Upper lobe of left lung (tissue), 6 donors: ENCODE data around the gene LRRC46. TPM values are rescaled to one million over a fixed set of nuclear protein-coding genes. Genes with fewer than 3 reads are reported as not detected.

ENCODE experiments used
- ATAC-seq, 2 donors: fragments of 200-7000 bp; cut with Tn5 transposase; one replicate each; pipeline ENCODE4 v1.9.1; 2022; ENCODE audit warnings: mild to moderate bottlenecking in 2 of 2, moderate library complexity in 2 of 2; ENCODE audit not compliant: low FRiP score in 2 of 2
- DNase-seq, 2 donors: peaks; one replicate each; pipeline ENCODE4 v3.0.0-alpha.2; 2019 to 2020
- H3K27ac ChIP-seq, 4 donors: fragments of 200-600 bp; sonication (generic); one replicate each; pipeline ENCODE4 v1.5.1; 2016 to 2019
- H3K27me3 ChIP-seq, 4 donors: fragments of 200-600 bp; sonication (generic); one replicate each; pipeline ENCODE4 v1.5.1; 2017 to 2019
- H3K36me3 ChIP-seq, 4 donors: fragments of 200-600 bp; sonication (generic); one replicate each; pipeline ENCODE4 v1.5.1; 2016 to 2019
- H3K4me1 ChIP-seq, 4 donors: fragments of 200-600 bp; sonication (generic); one replicate each; pipeline ENCODE4 v1.5.1; 2018 to 2019
- H3K4me3 ChIP-seq, 4 donors: fragments of 200-600 bp; sonication (generic); one replicate each; pipeline ENCODE4 v1.5.1; 2017 to 2019; ENCODE audit warnings: mild to moderate bottlenecking in 2 of 4, moderate library complexity in 1 of 4
- H3K9me3 ChIP-seq, 4 donors: fragments of 200-600 bp; sonication (generic); one replicate each; pipeline ENCODE4 v1.5.1; 2018 to 2019
- CTCF ChIP-seq, 6 experiments: fragments of 450-650 bp in 4 of 6; fragments of 200-600 bp in 2 of 6; sonication (generic) in 2 of 6; IDR thresholded peaks; one replicate each; pipeline ENCODE4 v1.5.1; 2016 to 2019; ENCODE audit warnings: antibody characterized with exemption in 6 of 6
- EP300 ChIP-seq, 4 donors: sonication (generic); formaldehyde crosslinking; IDR thresholded peaks; one replicate each; pipeline ENCODE4 v1.5.1; 2017; ENCODE audit warnings: antibody characterized with exemption in 4 of 4, control low read depth in 2 of 4
- POLR2A ChIP-seq, 4 donors: fragments of 450-650 bp; IDR thresholded peaks; one replicate each; pipeline ENCODE4 v1.5.1; 2016 to 2017; ENCODE audit warnings: antibody characterized with exemption in 4 of 4, mild to moderate bottlenecking in 2 of 4
- POLR2AphosphoS5 ChIP-seq, 2 donors: sonication (generic); formaldehyde crosslinking; IDR thresholded peaks; one replicate each; pipeline ENCODE4 v1.5.1; 2017; ENCODE audit warnings: antibody characterized with exemption in 2 of 2
- WGBS, 2 donors: methylation state at CpG; one replicate each; pipeline ENCODE4 v1.1.5; 2017 to 2018; 5-methylcytosine and 5-hydroxymethylcytosine counted together
- total RNA-seq, 6 donors: library from RNA; depleted of rRNA in 4 of 6; stranded (reverse); fragments of >200 nt in 4 of 6; gene quantifications; one replicate each; pipeline versions ENCODE4 v1.1.0 to v1.2.1, GENCODE V29; 2016 to 2021
- donor health status: DM: no; HTN: no; CAD: no; lungs with moderate emphysema.
- donor health status: DM: no; HTN: yes; CAD: no; lungs with severe emphysema.

Gene LRRC46
- total RNA-seq, 6 donors from 2014 or later = 0.49 to 23.5 (median 9.1) TPM

DNA sequence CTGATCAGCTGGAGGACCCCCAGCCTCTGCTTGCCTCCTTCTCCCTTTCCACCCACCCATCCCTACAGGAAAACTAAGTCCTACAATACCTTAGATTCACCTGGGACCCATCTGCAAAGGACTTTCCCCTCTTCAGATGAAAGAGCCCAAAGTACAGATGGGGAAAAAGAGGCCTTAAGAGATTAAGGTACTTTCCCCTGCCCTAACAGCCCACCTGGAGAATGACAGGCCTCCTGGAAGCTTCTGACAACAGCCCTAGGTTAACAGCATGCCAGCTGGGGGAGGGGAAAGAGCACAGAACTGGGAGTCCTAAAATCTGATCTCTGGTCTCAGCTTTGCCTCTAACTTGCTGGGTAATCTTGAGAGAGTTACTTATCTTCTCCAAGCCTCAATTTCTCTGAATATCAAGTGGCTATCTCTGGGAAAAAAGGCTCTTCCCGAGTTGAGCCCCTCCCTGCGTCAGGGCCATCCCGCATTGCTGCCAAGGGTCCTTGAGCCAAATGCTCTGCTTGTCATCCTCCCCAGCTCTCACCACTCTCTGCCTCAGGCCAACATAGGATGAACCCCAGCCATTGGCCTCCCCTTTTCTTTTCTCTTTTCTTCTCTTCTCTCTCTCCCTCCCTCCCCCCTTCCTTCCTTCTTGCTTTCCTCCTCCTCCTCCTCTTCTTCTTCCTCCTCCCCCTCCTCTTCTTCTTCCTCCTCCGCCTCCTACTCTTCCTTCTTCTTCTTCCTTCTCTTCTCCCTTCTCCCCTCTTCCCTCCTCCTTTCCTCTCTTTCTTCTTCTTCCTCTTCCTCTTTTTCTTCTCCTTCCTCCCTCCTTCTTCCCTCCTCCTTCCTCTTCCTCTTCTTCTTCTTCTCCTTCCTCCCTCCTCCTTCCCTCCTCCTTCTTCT, 42.0 kb downstream of the LRRC46 start:
- DNase-seq = no peak
- Histone ChIP-seq H3K9me3 (no peaks in the 10 kb centered on the region), H3K4me1 (peaks cover 0 to 18% (median 9%) of the 10 kb centered on the region in 4 donors), H3K27ac (no peak overlapping the region), H3K36me3 (no peaks in the 10 kb centered on the region), H3K4me3 (no peak overlapping the region), H3K27me3 (peaks cover 0 to 7% (median 0%) of the 10 kb centered on the region in 4 donors)
- TF ChIP-seq EP300 (IDR thresholded peaks at IDR 0.05) (no peak), POLR2AphosphoS5 (IDR thresholded peaks at IDR 0.05) (no peak), CTCF (IDR thresholded peaks at IDR 0.05) (no peak), POLR2A (IDR thresholded peaks at IDR 0.05) (no peak)
- WGBS, 2 donors = 74 to 75% methylated on average over 4 of the region's 4 CpGs
- ATAC-seq = no peak

DNA sequence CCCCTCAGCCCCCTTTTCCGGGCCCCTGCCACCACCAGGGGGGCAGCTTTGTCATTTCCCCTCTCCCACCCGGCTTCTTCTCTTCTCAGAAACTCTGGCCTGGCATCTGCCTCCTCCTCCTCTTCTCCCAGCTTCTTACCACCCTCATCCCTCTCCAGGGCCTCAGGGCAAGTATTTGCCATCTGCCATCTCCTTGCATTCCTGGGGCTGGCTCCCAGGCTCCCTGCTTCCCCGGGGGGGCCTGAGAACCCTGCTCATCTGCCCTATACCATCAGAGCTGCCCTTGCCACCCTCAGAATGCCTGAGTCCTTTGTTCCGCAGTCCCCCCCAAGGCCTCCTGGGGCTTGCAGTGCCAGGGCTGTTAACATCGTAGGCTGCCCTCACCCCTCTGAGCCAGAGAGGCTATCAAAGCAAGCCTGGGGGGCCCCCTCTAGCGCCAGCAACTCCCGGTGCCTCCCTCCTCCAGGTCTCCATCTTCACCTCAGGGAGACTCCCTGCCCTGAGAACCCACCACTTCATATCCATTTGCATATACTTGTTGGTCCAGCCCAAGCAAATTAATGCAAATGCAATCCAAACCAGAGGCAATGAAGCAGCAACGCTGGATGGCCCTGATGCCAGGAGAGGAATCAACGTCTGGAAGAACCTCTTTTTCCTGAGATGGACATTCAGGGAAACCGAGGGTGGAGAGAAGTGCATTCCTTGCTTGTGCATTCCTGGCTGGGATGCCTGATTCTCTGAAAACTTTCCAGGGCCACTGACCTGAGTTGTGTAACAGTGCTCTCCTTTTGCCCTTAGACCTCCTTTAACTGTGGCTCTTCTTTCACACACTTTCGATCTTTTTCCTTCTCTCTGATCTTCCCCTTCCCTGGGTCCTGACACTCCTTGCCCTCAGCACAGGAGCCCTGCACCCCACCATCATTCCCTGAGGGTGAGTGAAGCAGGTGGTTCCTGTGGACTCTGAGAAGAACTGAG, 43.8 kb downstream of the LRRC46 start:
- TF ChIP-seq CTCF (IDR thresholded peaks at IDR 0.05) (no peak), POLR2AphosphoS5 (IDR thresholded peaks at IDR 0.05) (no peak), POLR2A (IDR thresholded peaks at IDR 0.05) (no peak), EP300 (IDR thresholded peaks at IDR 0.05) (no peak)
- Histone ChIP-seq H3K9me3 (no peaks in the 10 kb centered on the region), H3K4me3 (no peak overlapping the region), H3K4me1 (peaks cover 0 to 18% (median 9%) of the 10 kb centered on the region in 4 donors), H3K27me3 (peaks cover 0 to 7% (median 0%) of the 10 kb centered on the region in 4 donors), H3K36me3 (no peaks in the 10 kb centered on the region), H3K27ac (no peak overlapping the region)
- ATAC-seq (no peak), DNase-seq (no peak)
- WGBS, 2 donors = 61 to 64% methylated on average over 10 to 11 of the region's 11 CpGs

DNA sequence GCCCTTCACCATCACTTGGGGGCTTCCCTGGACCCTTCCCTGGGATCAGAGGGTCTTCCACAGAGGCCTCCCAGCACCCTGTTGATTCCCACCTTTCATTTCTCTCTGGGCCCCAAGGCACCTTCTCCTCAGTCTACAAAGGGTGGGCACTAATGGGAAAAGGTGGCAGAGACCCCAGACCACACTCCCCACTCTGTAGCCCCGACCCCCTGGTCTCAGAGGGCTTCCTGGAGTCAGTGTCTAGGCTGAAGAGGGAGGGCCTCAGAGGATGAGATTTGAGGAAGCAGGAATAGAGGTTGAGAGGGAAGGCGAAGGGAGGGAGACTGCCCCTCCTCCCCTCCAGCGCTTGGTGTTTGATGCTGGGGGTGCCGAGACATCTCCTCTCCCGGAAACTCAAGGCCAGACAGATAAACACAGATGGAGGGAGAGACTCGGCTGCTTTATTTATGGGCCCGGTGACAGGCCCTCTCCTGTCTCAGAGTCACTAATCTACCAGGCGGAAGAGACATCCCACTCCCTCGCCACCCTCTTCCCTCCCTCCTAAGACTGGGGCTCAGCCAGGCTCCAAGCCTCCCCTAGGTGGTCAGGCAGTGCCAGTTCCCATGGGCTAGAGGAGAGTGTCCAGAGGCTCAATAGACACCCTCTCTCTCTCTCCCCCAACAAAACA, 46.0 kb downstream of the LRRC46 start:
- DNase-seq (no peak), ATAC-seq (no peak)
- peak overlapping the region in 2 of 4 donors; percentile 38 to 55 for H3K27ac ChIP-seq
- no peaks in the 10 kb centered on the region for H3K36me3 ChIP-seq
- peaks cover 5 to 25% (median 17%) of the 10 kb centered on the region in 4 donors for H3K4me1 ChIP-seq
- peaks cover 0 to 3% (median 0%) of the 10 kb centered on the region in 4 donors for H3K27me3 ChIP-seq
- H3K4me3 ChIP-seq = no peak overlapping the region
- no peak for TF ChIP-seq CTCF (IDR thresholded peaks at IDR 0.05)
- no peak for TF ChIP-seq POLR2A (IDR thresholded peaks at IDR 0.05)
- no peaks in the 10 kb centered on the region for H3K9me3 ChIP-seq
- 43 to 60% methylated on average over 9 of the region's 9 CpGs for WGBS, 2 donors

GRCh38 chr17:47878203-47879027, 46.9 kb downstream of the LRRC46 start:
- Histone ChIP-seq H3K27me3 (no peaks in the 10 kb centered on the region), H3K4me1 (peaks cover 12 to 32% (median 26%) of the 10 kb centered on the region in 4 donors), H3K36me3 (no peaks in the 10 kb centered on the region), H3K9me3 (no peaks in the 10 kb centered on the region), H3K27ac (peak overlapping the region in 2 of 4 donors; percentile 38 to 55), H3K4me3 (no peak overlapping the region)
- DNase-seq (no peak), ATAC-seq (no peak)
- no peak for TF ChIP-seq CTCF (IDR thresholded peaks at IDR 0.05)
- no peak for TF ChIP-seq POLR2A (IDR thresholded peaks at IDR 0.05)
- TF ChIP-seq POLR2AphosphoS5 (IDR thresholded peaks at IDR 0.05) = no peak
- TF ChIP-seq EP300 (IDR thresholded peaks at IDR 0.05) = no peak
- WGBS, 2 donors = 74 to 76% methylated on average over 10 of the region's 10 CpGs
